Liver (tissue), 9 donors: ENCODE measurements around the gene ABHD12. TPM values are rescaled to one million over a fixed set of nuclear protein-coding genes. Genes with fewer than 3 reads are reported as not detected.

Source experiments
- DNase-seq: peaks from one replicate; pipeline ENCODE4 v3.0.0-alpha.2; 2017; ENCODE audit warnings: low spot score
- H3K27ac ChIP-seq, 2 donors: one replicate each; pipeline ENCODE4 v1.7.0; 2013; ENCODE audit warnings: inconsistent platforms in 2 of 2, low read length in 2 of 2, control low read depth in 1 of 2, low read depth in 1 of 2, mild to moderate bottlenecking in 1 of 2
- H3K27me3 ChIP-seq, 4 donors: one replicate each; pipeline versions ENCODE4 v1.6.1 to v1.7.0; 2013; ENCODE audit warnings: low read length in 3 of 4, inconsistent platforms in 1 of 4, mild to moderate bottlenecking in 1 of 4, moderate library complexity in 1 of 4; ENCODE audit not compliant: control insufficient read depth in 4 of 4, insufficient read depth in 4 of 4
- H3K36me3 ChIP-seq, 4 donors: one replicate each; pipeline versions ENCODE4 v1.6.1 to v1.7.0; 2013; ENCODE audit warnings: low read length in 3 of 4, mild to moderate bottlenecking in 3 of 4, low read depth in 1 of 4, moderate library complexity in 1 of 4; ENCODE audit not compliant: control insufficient read depth in 4 of 4, insufficient read depth in 3 of 4
- H3K4me1 ChIP-seq, 4 donors: one replicate each; pipeline versions ENCODE4 v1.6.1 to v1.7.0; 2013; ENCODE audit warnings: low read length in 3 of 4, mild to moderate bottlenecking in 3 of 4, moderate library complexity in 1 of 4; ENCODE audit not compliant: control insufficient read depth in 4 of 4, insufficient read depth in 4 of 4
- H3K4me3 ChIP-seq, 3 donors: one replicate each; pipeline versions ENCODE4 v1.6.1 to v1.7.0; 2013; ENCODE audit warnings: low read length in 3 of 3, control low read depth in 1 of 3, low read depth in 1 of 3, mild to moderate bottlenecking in 1 of 3
- H3K9ac ChIP-seq, 2 donors: one replicate each; pipeline ENCODE4 v1.7.0; 2013; ENCODE audit warnings: low read length in 2 of 2, mild to moderate bottlenecking in 2 of 2, moderate library complexity in 2 of 2, control low read depth in 1 of 2, low read depth in 1 of 2
- H3K9me3 ChIP-seq, 4 donors: one replicate each; pipeline versions ENCODE4 v1.6.1 to v1.7.0; 2013; ENCODE audit warnings: low read length in 3 of 4; ENCODE audit not compliant: control insufficient read depth in 4 of 4
- ATF3 ChIP-seq: IDR thresholded peaks from 2 replicates; pipeline ENCODE4 v1.6.1; 2016; ENCODE audit warnings: antibody characterized with exemption
- CTCF ChIP-seq: fragments of 150-350 bp; IDR thresholded peaks from 2 replicates; pipeline ENCODE4 v1.5.1; 2017; ENCODE audit warnings: improper control_type of control experiment, low read depth, low read length; ENCODE audit not compliant: missing input control
- EGR1 ChIP-seq, 2 donors: IDR thresholded peaks; 2 replicates each; pipeline ENCODE4 v1.6.1; 2016 to 2018; ENCODE audit warnings: antibody characterized with exemption in 2 of 2, low read depth in 2 of 2
- FOXA1 ChIP-seq: IDR thresholded peaks from 2 replicates; pipeline ENCODE4 v1.6.1; 2016; ENCODE audit warnings: antibody characterized with exemption
- FOXA2 ChIP-seq: IDR thresholded peaks from 2 replicates; pipeline ENCODE4 v1.6.1; 2016; ENCODE audit warnings: antibody characterized with exemption
- GABPA ChIP-seq, 2 donors: IDR thresholded peaks in 1 of 2; conservative IDR thresholded peaks in 1 of 2; 2 replicates each; pipeline ENCODE4 v1.6.1; 2016; ENCODE audit warnings: antibody characterized with exemption in 2 of 2, mild to moderate bottlenecking in 1 of 2, moderate library complexity in 1 of 2
- HNF4A ChIP-seq, 2 donors: conservative IDR thresholded peaks; 2 replicates each; pipeline ENCODE4 v1.6.1; 2016; ENCODE audit warnings: antibody characterized with exemption in 2 of 2, mild to moderate bottlenecking in 2 of 2
- HNF4G ChIP-seq: IDR thresholded peaks from 2 replicates; pipeline ENCODE4 v1.6.1; 2016; ENCODE audit warnings: antibody characterized with exemption
- JUND ChIP-seq, 2 donors: IDR thresholded peaks; 2 replicates each; pipeline ENCODE4 v1.6.1; 2016; ENCODE audit warnings: antibody characterized with exemption in 2 of 2
- MAX ChIP-seq: IDR thresholded peaks from 2 replicates; pipeline ENCODE4 v1.6.1; 2016; ENCODE audit warnings: antibody characterized with exemption
- NR2F2 ChIP-seq: IDR thresholded peaks from 2 replicates; pipeline ENCODE4 v1.6.1; 2016; ENCODE audit warnings: antibody characterized with exemption
- RAD21 ChIP-seq, 2 donors: IDR thresholded peaks; 2 replicates each; pipeline ENCODE4 v1.6.1; 2016; ENCODE audit warnings: antibody characterized with exemption in 2 of 2, mild to moderate bottlenecking in 2 of 2
- REST ChIP-seq: IDR thresholded peaks from 2 replicates; pipeline ENCODE4 v1.6.1; 2016; ENCODE audit warnings: antibody characterized with exemption, mild to moderate bottlenecking
- RXRA ChIP-seq, 2 donors: IDR thresholded peaks; 2 replicates each; pipeline ENCODE4 v1.6.1; 2017 to 2018; ENCODE audit warnings: antibody characterized with exemption in 2 of 2, mild to moderate bottlenecking in 1 of 2
- SP1 ChIP-seq: IDR thresholded peaks from 2 replicates; pipeline ENCODE4 v1.6.1; 2018; ENCODE audit warnings: antibody characterized with exemption, mild to moderate bottlenecking
- TAF1 ChIP-seq: conservative IDR thresholded peaks from 2 replicates; pipeline ENCODE4 v1.6.1; 2016; ENCODE audit warnings: antibody characterized with exemption, mild to moderate bottlenecking
- YY1 ChIP-seq: IDR thresholded peaks from 2 replicates; pipeline ENCODE4 v1.6.1; 2016; ENCODE audit warnings: antibody characterized with exemption, mild to moderate bottlenecking
- ZBTB33 ChIP-seq: IDR thresholded peaks from 2 replicates; pipeline ENCODE4 v1.6.1; 2016; ENCODE audit warnings: antibody characterized with exemption
- WGBS: extraction: QIAGEN DNeasy Blood & Tissue Kit; methylation state at CpG from one replicate; pipeline ENCODE4 v1.1.7; 2013; 5-methylcytosine and 5-hydroxymethylcytosine counted together
- polyA plus RNA-seq, 2 donors: library from polyadenylated mRNA; stranded (reverse) in 1 of 2; unstranded in 1 of 2; fragments of 200-250 nt in 1 of 2; fragments of >200 nt in 1 of 2; fragmentation: Nextera tagmentation in 1 of 2; extraction: Ambion mirVana in 1 of 2; gene quantifications; one replicate each; pipeline versions ENCODE4 v1.2.1 to v1.2.3, GENCODE V29; 2013 to 2015
- total RNA-seq, 2 donors: library from RNA; depleted of rRNA; stranded (reverse); fragments of >200 nt; gene quantifications; one replicate each; pipeline ENCODE4 v1.2.3, GENCODE V29; 2014
- donor health status: healthy.
- donor health status: healthy.
- donor health status: healthy.
- donor health status: healthy.
- donor health status: healthy.

Gene ABHD12
- total and polyA plus RNA-seq, 4 donors: 11.1 to 15.4 (median 12.9) TPM

- DNase-seq: no peak
Measured at GRCh38 chr20:25277051-25277801, 113.4 kb downstream of the ABHD12 start.

More at GRCh38 chr20:25277051-25277801, 113.4 kb downstream of the ABHD12 start:
- no peak overlapping the region for H3K4me3 ChIP-seq
- no peaks in the 10 kb centered on the region for H3K9me3 ChIP-seq
- H3K27me3 ChIP-seq: no peaks in the 10 kb centered on the region
- WGBS: 95% methylated on average over 24 of the region's 24 CpGs
- TF ChIP-seq ZBTB33 (no peak), MAX (no peak), CTCF (no peak), EGR1 (IDR thresholded peaks at IDR 0.05; ENCODE audit: low read depth in 2 of 2) (no peak), JUND (IDR thresholded peaks at IDR 0.05) (no peak), REST (no peak), SP1 (no peak), RXRA (IDR thresholded peaks at IDR 0.05) (no peak), GABPA (IDR thresholded peaks at IDR 0.05 in 1 of 2, conservative IDR thresholded peaks at IDR 0.05 in 1 of 2) (no peak), HNF4A (conservative IDR thresholded peaks at IDR 0.05) (no peak), FOXA1 (no peak), TAF1 (no peak), ATF3 (no peak), NR2F2 (no peak), HNF4G (no peak), YY1 (no peak), FOXA2 (no peak), RAD21 (IDR thresholded peaks at IDR 0.05) (no peak)
- peaks cover 0 to 7% (median 3%) of the 10 kb centered on the region in 4 donors for H3K4me1 ChIP-seq
- no peak overlapping the region for H3K9ac ChIP-seq
- H3K36me3 ChIP-seq: peaks cover 0 to 17% (median 2%) of the 10 kb centered on the region in 4 donors
- H3K27ac ChIP-seq: no peak overlapping the region
